ENCODE results near the gene UMODL1.

GRCh38 chr21:42030311-42030710, 40.8 kb upstream of the UMODL1 start:
- TF ChIP-seq GATA2 (IDR thresholded peaks at IDR 0.05; ENCODE audit: low read depth, low read length) (no peak), GATA3 (IDR thresholded peaks at IDR 0.05; ENCODE audit: low read depth, low read length) (no peak)

Measured in SH-SY5Y (cell line).